Fibroblast of villous mesenchyme (primary cell): ENCODE measurements around the gene DYNC1LI2. TPM values are rescaled to one million over a fixed set of nuclear protein-coding genes. Genes with fewer than 3 reads are reported as not detected.

ENCODE experiments used
- DNase-seq: peaks from one replicate; pipeline ENCODE4 v3.0.0-alpha.2; 2010; ENCODE audit warnings: low read depth
- H3K4me3 ChIP-seq: 2 replicates; pipeline ENCODE4 v1.5.1; 2011; ENCODE audit warnings: low read depth, mild to moderate bottlenecking, low read length
- total RNA-seq: library from RNA; depleted of rRNA; stranded (reverse); fragments of >200 nt; gene quantifications from 2 replicates; pipeline ENCODE4 v1.2.3, GENCODE V29; 2012
- TF ChIP-seq, protein P1 (sequence below): IDR thresholded peaks from 2 replicates; pipeline ENCODE4 v1.5.1; 2012; ENCODE audit warnings: low read depth, mild to moderate bottlenecking, low read length; ENCODE audit not compliant: insufficient read depth

Gene DYNC1LI2
- total RNA-seq, 1 donor, result 146 TPM

DNA sequence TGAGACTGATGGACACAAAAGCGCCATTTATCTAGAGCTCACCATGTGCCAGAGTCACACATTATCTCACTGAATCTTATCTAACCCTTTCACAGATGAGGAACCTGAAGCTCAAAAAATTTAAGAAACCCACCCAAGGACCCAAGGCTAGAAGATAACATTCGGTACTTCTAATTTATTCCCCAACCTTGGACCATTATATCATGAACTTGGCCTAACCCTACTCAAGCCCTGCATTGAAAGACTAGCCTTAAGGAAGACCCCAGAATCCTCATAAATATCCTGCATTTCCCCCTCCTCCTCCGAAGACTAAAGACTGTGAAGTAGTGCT is 548 bp upstream of the DYNC1LI2 start:
- peak overlapping the region; percentile 30 for H3K4me3 ChIP-seq
- no peak for DNase-seq
- TF ChIP-seq, protein P1, sequence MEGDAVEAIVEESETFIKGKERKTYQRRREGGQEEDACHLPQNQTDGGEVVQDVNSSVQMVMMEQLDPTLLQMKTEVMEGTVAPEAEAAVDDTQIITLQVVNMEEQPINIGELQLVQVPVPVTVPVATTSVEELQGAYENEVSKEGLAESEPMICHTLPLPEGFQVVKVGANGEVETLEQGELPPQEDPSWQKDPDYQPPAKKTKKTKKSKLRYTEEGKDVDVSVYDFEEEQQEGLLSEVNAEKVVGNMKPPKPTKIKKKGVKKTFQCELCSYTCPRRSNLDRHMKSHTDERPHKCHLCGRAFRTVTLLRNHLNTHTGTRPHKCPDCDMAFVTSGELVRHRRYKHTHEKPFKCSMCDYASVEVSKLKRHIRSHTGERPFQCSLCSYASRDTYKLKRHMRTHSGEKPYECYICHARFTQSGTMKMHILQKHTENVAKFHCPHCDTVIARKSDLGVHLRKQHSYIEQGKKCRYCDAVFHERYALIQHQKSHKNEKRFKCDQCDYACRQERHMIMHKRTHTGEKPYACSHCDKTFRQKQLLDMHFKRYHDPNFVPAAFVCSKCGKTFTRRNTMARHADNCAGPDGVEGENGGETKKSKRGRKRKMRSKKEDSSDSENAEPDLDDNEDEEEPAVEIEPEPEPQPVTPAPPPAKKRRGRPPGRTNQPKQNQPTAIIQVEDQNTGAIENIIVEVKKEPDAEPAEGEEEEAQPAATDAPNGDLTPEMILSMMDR, result no peak

DNA sequence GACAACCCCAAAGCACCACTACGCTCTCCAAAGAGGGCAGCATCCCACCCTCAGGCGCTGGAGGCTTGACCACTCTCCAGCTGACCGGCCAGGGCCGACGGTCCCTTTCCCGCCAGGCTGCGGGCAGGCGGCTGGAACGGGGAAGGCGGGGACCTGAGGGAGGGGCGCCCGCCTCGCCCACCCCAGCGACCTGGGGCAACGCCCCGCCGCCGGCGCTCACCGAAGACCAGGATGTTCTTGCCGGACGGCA is 431 bp downstream of the DYNC1LI2 start:
- TF ChIP-seq, protein P1, result no peak
- peak overlapping the region; percentile 66 for H3K4me3 ChIP-seq
- DNase-seq, result peak; percentile 8

DNA sequence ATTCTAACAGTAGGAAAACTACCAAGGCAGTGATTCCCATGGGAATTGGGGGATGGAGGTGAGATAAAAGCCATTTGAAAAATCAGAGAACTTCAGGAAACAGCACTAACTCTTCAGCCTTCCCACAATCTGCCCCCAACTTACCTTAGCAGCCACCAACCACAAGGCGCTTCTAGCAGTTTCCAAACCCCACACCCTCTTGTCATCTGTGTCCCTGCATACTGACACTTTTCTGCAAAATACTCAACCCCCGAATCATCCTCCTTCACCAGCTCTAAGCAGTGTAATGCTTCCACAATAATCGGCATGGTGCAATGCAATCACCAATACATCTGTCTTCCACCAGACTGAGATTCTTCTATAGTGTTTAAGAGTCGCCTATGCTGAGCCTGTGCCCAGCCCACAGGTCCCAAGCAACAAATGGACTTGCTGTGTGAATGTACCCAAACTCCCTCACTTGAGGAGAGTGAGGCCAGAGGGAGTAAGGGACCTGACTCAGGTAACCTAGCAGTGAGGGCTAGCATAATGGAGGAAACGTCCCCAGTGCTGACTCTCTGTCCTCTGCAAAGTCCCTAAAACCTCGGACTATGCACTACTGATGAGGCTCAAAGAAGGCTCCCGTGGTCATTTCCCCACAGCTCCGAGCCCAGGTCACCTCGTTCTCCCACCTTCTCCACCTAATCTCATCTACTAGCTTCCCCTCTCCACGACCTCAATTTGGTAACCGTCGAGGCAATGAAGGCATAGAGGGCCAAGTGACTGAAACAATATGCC is 943 bp downstream of the DYNC1LI2 start:
- H3K4me3 ChIP-seq, result peak overlapping the region; percentile 66
- no peak for DNase-seq
- TF ChIP-seq, protein P1, result no peak

DNA sequence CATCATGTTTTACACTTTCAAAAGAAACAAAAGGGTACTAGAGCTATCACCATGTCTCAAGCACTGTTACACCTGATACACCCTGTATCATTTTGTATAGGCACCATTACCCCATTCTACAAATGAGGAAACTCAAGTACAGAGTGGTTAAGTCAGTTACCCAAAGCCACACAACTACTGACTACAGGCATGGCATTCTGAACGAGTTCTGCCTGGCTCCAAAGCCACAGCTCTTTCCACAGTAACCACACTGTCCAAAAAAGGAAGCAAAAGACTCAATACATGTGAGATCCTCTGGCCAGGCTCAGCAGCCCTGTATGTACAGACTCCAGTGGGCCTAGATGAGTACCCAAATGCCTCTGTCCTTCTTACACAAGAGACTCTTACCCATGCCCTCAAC is 4.7 kb downstream of the DYNC1LI2 start:
- TF ChIP-seq, protein P1, result no peak
- no peak overlapping the region for H3K4me3 ChIP-seq
- peak; percentile 15 for DNase-seq

DNA sequence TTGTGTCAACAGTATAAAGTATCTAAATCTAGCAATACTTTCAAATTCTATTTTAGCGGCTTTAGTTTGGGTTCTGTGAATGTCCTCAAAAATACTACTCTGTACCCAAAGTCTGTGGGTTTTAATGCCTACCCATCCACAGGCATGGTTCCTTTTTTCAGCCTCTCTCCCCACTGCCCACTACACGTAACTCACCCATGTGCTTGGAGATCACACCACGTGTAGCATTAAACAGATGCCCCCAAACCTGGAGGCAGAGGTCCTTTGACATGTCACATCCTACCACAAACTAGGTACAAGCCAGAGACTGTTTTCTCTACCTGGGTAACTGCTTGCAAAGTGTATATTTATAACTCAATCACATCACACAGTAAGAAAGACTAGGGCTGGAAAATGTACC is 5.4 kb downstream of the DYNC1LI2 start:
- DNase-seq, result no peak
- TF ChIP-seq, protein P1, result no peak
- H3K4me3 ChIP-seq, result no peak overlapping the region

DNA sequence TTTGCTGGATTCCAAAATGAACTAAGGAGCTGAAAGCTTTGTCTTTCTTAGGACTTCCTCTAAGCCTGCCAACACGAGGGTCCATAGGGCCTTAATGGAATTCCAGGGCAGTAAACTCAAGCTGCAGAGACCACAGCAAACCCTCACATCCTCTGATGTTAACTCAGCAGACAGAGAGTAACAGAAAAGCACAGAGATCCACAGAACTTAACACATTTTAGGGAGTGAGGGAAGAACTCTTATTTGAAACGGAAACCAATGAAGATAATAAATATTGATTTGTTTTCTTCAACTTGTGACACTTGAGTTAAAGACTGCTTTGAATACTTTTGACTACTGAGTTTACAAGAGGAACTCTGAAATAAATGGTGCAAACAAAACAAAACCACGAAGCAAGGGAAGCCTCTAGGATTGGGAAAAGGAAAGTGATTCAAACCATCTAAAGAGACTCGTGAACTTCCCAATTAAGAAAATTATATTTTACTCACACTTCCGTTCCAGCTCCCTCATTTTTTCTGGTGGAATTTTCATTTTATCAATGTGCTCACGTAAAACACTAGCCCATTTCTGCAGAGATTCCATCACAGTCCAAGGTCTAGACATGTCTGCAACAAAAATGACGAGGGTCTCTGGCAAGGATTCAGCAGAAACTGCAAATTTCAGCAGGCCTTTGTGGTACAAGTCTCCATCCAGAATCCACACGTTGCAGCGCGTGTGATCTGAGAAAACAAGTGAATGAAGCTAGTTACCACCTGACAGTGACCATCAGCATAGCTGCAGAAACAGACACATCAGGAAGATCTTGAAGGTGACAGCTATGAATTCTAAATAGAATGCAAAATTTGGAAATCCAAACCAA is 9.2 kb downstream of the DYNC1LI2 start:
- TF ChIP-seq, protein P1, result no peak
- DNase-seq, result no peak
- no peak overlapping the region for H3K4me3 ChIP-seq
